ENCODE results near the gene EIF5B.

DNA sequence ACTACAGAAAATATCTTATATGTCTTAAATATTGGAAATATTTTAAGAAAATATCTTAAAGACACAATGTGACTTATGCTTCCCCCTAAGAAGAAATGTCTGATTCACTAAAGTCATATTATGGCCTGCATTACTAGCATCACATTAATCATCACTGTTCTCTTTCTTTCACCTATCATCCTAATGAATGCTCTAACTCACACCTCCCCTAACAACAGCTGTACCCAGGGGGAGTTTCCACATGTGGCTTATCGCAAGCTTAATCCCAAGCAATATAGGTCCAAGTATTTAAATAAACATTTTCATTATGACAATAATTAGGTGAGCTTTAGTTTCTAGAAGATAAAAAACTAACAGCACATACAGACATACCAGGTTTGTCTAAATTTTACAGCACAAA lies 113.0 kb downstream of the EIF5B start:
- TF ChIP-seq RAD21 (IDR thresholded peaks at IDR 0.05; ENCODE audit: low read depth) (no peak), FOXM1 (IDR thresholded peaks at IDR 0.05; ENCODE audit: borderline replicate concordance, low read depth) (no peak), CEBPB (IDR thresholded peaks at IDR 0.05) (no peak), TCF12 (IDR thresholded peaks at IDR 0.05; ENCODE audit: low read depth) (no peak), CREB1 (IDR thresholded peaks at IDR 0.05; ENCODE audit: low read depth) (no peak), EP300 (IDR thresholded peaks at IDR 0.05; ENCODE audit: borderline replicate concordance) (no peak)

Data from Ishikawa (cell line).